GM21717 (cell line): Measurements from ENCODE around the gene MYO9B.

Source experiments
- ATAC-seq: cut with Tn5 transposase; IDR thresholded peaks from one replicate; pipeline ENCODE4 v1.9.1; 2021; ENCODE audit warnings: mild to moderate bottlenecking, moderate library complexity; ENCODE audit not compliant: unreplicated experiment

The MYO9B gene

GRCh38 chr19:17075035-17075863, at the start of gene MYO9B, which contains the start of gene HAUS8:
MYO9B (plus strand) TSS chr19:17075777; CDS start chr19:17101718, 25,941 bp downstream.
HAUS8 (minus strand) TSS chr19:17075452; CDS start chr19:17075422, 30 bp downstream.
- ATAC-seq = peak; percentile 58

GRCh38 chr19:17025991-17026658, 49.5 kb upstream of the MYO9B start:
- no peak for ATAC-seq

GRCh38 chr19:17026706-17027534, 48.7 kb upstream of the MYO9B start, which contains the start of gene CPAMD8:
CPAMD8 (minus strand) TSS chr19:17026810; CDS start chr19:17026642, 168 bp downstream.
- ATAC-seq = no peak

- ATAC-seq = no peak
These were observed 48.0 kb upstream of the MYO9B start for GRCh38 chr19:17027535-17027975.

GRCh38 chr19:17031741-17032140, 43.8 kb upstream of the MYO9B start:
- ATAC-seq = no peak

- no peak for ATAC-seq
These were observed 39.6 kb upstream of the MYO9B start for GRCh38 chr19:17035842-17036424.

- ATAC-seq = no peak
These were observed 38.9 kb upstream of the MYO9B start for GRCh38 chr19:17036640-17037039.

- no peak for ATAC-seq
These were observed 38.4 kb upstream of the MYO9B start for GRCh38 chr19:17037184-17037583.

GRCh38 chr19:17037966-17038500, 37.5 kb upstream of the MYO9B start:
- no peak for ATAC-seq

GRCh38 chr19:17041976-17042375, 33.6 kb upstream of the MYO9B start:
- no peak for ATAC-seq

GRCh38 chr19:17043744-17044143, 31.8 kb upstream of the MYO9B start:
- ATAC-seq = no peak

GRCh38 chr19:17045907-17046502, 29.6 kb upstream of the MYO9B start:
- ATAC-seq = no peak

GRCh38 chr19:17048885-17049453, 26.6 kb upstream of the MYO9B start:
- no peak for ATAC-seq

GRCh38 chr19:17049711-17050280, 25.8 kb upstream of the MYO9B start:
- no peak for ATAC-seq

- no peak for ATAC-seq
These were observed 23.1 kb upstream of the MYO9B start for GRCh38 chr19:17052439-17052838.

GRCh38 chr19:17054746-17055145, 20.8 kb upstream of the MYO9B start:
- ATAC-seq = no peak

- ATAC-seq = no peak
These were observed 19.9 kb upstream of the MYO9B start for GRCh38 chr19:17055636-17056035.

GRCh38 chr19:17058236-17058635, 17.3 kb upstream of the MYO9B start:
- no peak for ATAC-seq

GRCh38 chr19:17060802-17061201, 14.8 kb upstream of the MYO9B start:
- no peak for ATAC-seq
